K562 (cell line): ENCODE data around the gene FASN. TPM values are rescaled to one million over a fixed set of nuclear protein-coding genes. Genes with fewer than 3 reads are reported as not detected.
A peak's percentile ranks its signal among the peaks of the same experiment; 100 is the strongest.

Experiments used
- CHCHD3 ChIP-seq: fragments of 250-450 bp; sonication (Bioruptor Pico); IDR thresholded peaks from 2 replicates; pipeline ENCODE4 v2.1.2; 2022; ENCODE audit warnings: mild to moderate bottlenecking
- CTCFL ChIP-seq: IDR thresholded peaks from 2 replicates; pipeline ENCODE4 v1.6.1; 2011; ENCODE audit warnings: borderline replicate concordance, low read depth, mild to moderate bottlenecking, moderate library complexity, low read length; ENCODE audit not compliant: insufficient read depth, poor library complexity, severe bottlenecking
- EP300 ChIP-seq: IDR thresholded peaks from 2 replicates; pipeline ENCODE4 v1.6.1; 2012; ENCODE audit warnings: low read length, improper control_type of control experiment
- MAFG ChIP-seq: fragments of 450-650 bp; conservative IDR thresholded peaks from 2 replicates; pipeline ENCODE4 v1.6.1; 2016; ENCODE audit warnings: missing genetic modification characterization, missing compliant biosample characterization
- MXD1 ChIP-seq: fragments of 250-450 bp; sonication (Bioruptor Pico); IDR thresholded peaks from 2 replicates; pipeline ENCODE4 v1.8.0; 2021; ENCODE audit warnings: borderline replicate concordance, mild to moderate bottlenecking, moderate library complexity; ENCODE audit not compliant: poor library complexity, severe bottlenecking
- POLR2G ChIP-seq: fragments of 200-400 bp; formaldehyde crosslinking; IDR thresholded peaks from 2 replicates; pipeline ENCODE4 v1.6.1; 2017; ENCODE audit warnings: low read depth, mild to moderate bottlenecking, antibody characterized with exemption, low read length, moderate library complexity
- PPARD ChIP-seq: fragments of 250-450 bp; sonication (Bioruptor Pico); IDR thresholded peaks from 2 replicates; pipeline ENCODE4 v1.8.0; 2022; ENCODE audit warnings: inconsistent platforms, mild to moderate bottlenecking, moderate library complexity
- SRSF9 ChIP-seq: fragments of 200-400 bp; formaldehyde crosslinking; IDR thresholded peaks from 2 replicates; pipeline ENCODE4 v1.6.1; 2017; ENCODE audit warnings: low read depth, low read length, borderline replicate concordance
- ZNF507 ChIP-seq: conservative IDR thresholded peaks from 2 replicates; pipeline ENCODE4 v1.6.1; 2017; ENCODE audit warnings: missing genetic modification characterization, missing compliant biosample characterization
- ZNF644 ChIP-seq: fragments of 200-800 bp; sonication (Bioruptor generic); IDR thresholded peaks from 2 replicates; pipeline ENCODE4 v1.6.1; 2016; ENCODE audit warnings: low read depth, missing genetic modification characterization, missing compliant biosample characterization
- ZNF695 ChIP-seq: fragments of 450-650 bp; formaldehyde crosslinking; IDR thresholded peaks from 2 replicates; pipeline ENCODE4 v1.4.0; 2020; ENCODE audit warnings: mild to moderate bottlenecking, moderate library complexity
- polyA plus RNA-seq, 8 experiments: library from polyadenylated mRNA; depleted of rRNA in 4 of 8; stranded (reverse) in 5 of 8; unstranded in 3 of 8; fragments of >200 nt; fragmentation: Nextera tagmentation in 2 of 8; fragmentation: Illumina TruSeq in 1 of 8; extraction: Ambion mirVana in 2 of 8; extraction: Trizol in 1 of 8; gene quantifications; 2 replicates each; pipeline versions ENCODE4 v1.2.1 to v1.2.3, GENCODE V29; 2011 to 2014; ENCODE audit warnings: inconsistent platforms in 1 of 8, missing spikeins in 1 of 8
- total RNA-seq, 7 experiments: library from RNA; depleted of rRNA in 6 of 7; stranded (reverse); fragments of >200 nt in 6 of 7; fragmentation: Illumina TruSeq in 2 of 7; extraction: Trizol in 2 of 7; gene quantifications; 2 replicates each; pipeline versions ENCODE4 v1.2.1 to v1.2.3, GENCODE V29; 2011 to 2021; ENCODE audit warnings: low replicate concordance in 1 of 7

The FASN gene
- total and polyA plus RNA-seq, 9 of the 15 experiments (the other 6 are each of a cell fraction or from before 2014, with no cell fraction given) = 0.15 to 663 (median 49.9) TPM

DNA sequence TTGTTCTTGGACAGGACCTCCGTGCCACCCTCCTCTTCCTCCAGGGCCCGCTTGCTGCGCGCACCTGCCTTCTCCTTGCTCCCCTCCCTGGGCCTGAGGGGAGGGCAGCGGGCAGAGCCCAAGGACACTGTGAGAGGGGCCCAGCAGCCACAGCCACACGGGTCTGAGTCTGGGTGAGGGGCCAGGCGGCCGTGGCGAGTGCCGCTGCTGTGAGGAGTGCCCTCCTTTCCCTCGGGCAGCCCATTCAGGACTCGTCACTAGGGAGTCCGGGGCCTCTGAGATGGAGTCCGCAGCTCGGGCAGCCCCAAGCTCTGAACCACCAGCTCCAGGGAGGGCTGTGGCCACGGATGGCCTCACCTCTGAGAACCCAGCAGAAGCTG lies 38.0 kb downstream of the FASN start (continued):
- TF ChIP-seq SRSF9 (no peak), ZNF644 (tag) (no peak), POLR2G (peak; percentile 65; the same call in 1 of the 2 replicates), MAFG (tag) (no peak), MXD1 (CRISPR knock-in tag) (no peak), ZNF507 (no peak), CHCHD3 (no peak), EP300 (no peak), ZNF695 (CRISPR knock-in tag) (no peak), PPARD (CRISPR knock-in tag) (no peak), CTCFL (no peak)
